GM18873 (cell line): ENCODE results near the gene WDR13.

Source experiments
- ATAC-seq: cut with Tn5 transposase; IDR thresholded peaks from one replicate; pipeline ENCODE4 v1.9.1; 2021; ENCODE audit warnings: mild to moderate bottlenecking, moderate library complexity, moderate number of reproducible peaks; ENCODE audit not compliant: unreplicated experiment, low FRiP score

The WDR13 gene

DNA sequence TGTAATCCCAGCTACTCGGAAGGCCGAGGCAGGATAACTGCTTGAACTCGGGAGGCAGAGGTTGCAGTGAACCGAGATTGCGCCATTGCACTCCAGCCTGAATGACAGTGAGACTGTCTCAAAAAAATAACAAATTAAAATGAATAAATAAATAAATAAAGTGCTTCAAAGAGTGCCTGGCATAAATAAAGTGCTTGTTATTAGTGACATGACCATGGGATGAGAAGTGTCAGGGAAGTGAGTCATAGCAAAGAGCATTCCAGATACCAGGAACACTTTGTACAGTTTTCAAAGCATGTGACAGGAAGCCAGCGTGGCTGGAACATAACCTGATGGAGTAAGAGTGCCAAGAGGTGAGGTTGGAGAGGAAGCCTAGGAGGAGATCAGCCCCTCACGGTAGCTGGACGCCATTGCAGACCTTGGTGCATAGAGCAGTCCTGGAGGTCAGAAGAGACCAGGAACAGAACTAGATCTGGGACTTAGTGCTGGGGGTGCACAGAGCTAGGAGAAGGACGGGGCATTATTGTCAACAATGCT lies 6.0 kb upstream of the WDR13 start:
- no peak for ATAC-seq

DNA sequence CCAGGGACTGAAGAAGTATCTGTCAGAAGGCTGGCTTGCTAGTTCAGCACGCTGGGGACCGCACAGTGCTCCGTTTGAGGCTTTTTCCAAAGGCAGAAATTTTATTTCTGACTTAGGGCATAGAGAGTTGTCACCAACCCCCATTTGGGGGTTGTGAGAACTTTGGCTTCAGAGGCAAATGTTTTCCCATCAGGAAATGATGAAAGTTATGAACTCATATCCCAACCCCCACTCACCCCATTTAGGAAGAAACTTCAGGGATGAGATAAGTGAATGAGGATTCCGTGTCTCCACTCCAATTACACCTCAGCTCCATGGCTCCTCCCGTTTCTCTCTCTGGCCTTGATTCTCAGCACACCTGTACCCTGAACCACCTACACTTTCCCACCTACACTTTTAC lies 4.3 kb upstream of the WDR13 start:
- no peak for ATAC-seq

DNA sequence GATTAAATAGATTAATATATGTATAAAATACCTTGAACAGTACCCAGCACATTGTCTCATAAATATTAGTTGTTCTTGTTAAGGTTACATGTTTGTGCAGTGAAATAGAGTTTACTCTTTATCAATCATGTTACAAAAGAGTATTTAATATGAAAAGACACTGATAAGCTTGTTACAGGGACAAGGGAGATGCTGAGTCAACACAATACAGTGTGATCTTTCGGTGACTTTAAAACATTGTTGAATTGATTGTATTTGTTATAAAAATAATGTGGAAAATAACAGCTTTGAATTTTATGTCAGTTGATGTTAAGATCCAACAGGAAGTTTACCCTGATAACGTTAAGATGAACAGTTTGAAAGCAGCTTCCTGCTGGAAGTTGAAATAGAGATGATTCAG lies 1.4 kb upstream of the WDR13 start:
- no peak for ATAC-seq

DNA sequence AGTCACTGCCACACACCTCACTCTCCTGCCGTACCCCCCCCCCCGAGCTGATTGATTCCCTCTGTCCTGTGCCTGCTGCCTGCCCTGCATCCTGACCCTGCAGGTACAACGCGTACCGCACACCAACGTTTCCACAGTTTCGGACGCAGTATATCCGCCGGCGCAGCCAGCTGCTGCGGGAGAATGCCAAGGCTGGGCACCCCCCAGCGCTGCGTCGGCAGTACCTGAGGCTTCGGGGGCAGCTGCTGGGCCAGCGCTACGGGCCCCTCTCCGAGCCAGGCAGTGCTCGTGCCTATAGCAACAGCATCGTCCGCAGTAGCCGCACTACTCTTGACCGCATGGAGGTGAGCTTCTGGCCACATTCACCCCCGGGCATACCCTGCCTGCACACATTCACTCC lies 1.3 kb downstream of the WDR13 start:
- no peak for ATAC-seq

DNA sequence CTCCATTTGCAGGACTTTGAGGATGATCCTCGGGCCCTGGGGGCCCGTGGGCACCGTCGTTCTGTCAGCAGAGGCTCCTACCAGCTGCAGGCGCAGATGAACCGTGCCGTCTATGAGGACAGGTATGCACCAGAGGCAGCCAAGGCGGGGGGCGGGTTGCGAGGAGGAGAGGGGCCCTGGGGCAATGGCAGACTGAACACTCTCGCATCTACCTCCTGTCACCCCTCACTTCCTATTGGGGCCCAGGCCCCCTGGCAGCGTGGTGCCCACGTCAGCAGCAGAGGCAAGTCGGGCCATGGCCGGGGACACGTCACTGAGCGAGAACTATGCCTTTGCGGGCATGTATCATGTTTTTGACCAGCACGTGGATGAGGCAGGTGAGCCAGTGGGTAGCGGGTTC lies 2.0 kb downstream of the WDR13 start:
- ATAC-seq = no peak

DNA sequence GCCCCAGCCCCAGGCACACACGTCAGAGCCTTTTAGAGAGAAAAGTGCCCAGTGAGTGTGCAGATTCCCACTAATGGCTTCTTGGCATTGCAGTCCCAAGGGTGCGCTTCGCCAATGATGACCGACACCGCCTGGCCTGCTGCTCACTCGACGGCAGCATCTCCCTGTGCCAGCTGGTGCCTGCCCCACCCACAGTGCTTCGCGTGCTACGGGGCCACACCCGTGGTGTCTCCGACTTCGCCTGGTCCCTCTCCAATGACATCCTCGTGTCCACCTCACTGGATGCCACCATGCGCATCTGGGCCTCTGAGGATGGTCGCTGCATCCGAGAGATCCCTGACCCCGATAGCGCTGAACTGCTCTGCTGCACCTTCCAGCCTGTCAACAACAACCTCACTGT lies 2.9 kb downstream of the WDR13 start:
- no peak for ATAC-seq

DNA sequence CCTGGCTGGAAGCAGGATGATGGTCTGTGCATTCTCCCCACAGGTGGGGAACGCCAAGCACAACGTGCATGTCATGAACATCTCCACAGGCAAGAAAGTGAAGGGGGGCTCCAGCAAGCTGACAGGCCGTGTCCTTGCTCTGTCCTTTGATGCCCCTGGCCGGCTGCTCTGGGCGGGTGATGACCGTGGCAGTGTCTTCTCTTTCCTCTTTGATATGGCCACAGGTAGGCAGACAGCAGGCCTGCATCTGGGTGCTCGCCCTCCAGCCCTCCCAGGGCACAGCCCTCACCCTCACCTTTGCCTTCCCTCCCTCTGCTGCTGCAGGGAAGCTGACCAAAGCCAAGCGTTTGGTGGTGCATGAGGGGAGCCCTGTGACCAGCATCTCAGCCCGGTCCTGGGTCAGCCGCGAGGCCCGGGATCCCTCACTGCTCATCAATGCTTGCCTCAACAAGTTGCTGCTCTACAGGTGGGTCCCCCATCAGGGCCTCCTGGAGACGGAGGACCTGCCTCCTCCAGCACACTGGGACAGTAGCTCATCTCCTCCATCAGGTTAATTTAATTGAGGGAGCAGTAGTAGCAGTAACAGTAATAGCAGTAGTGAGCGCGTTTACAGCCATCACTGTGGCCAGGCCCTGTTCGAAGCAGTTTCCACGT lies 4.6 kb downstream of the WDR13 start:
- ATAC-seq = no peak

DNA sequence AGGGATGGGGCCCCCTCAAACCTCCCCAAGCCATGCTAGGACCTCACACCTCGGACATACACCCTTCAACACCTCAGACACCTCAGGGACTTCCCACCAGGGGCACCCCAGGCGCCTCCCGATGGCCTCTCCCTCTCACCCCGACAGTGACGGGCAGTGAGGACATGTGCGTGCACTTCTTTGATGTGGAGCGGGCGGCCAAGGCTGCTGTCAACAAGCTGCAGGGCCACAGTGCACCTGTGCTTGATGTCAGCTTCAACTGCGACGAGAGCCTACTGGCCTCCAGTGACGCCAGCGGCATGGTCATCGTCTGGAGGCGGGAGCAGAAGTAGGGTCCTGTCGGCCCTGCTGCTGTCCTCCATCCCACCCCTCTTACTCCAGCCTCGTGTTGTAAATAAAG lies 7.4 kb downstream of the WDR13 start:
- no peak for ATAC-seq

DNA sequence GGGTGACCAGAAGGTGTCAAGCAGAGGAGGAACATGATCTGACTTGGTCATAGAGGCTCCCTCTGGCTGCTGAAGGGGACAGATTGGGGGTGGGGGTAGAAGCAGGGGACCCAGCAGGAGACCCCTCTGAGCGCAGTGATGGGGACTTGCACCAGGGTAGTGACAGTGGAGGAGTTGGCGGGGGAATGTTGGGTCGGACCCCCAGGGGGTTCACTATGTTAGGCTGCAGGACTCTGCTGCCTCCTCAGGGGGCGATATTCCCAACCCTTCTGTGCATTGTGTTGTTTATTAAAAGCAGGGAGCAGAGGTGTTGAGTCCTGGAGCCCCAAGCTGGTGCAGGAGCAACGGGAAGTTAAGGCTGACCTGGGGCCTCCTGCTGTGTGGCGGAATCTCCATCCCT lies 8.8 kb downstream of the WDR13 start:
- ATAC-seq = no peak

DNA sequence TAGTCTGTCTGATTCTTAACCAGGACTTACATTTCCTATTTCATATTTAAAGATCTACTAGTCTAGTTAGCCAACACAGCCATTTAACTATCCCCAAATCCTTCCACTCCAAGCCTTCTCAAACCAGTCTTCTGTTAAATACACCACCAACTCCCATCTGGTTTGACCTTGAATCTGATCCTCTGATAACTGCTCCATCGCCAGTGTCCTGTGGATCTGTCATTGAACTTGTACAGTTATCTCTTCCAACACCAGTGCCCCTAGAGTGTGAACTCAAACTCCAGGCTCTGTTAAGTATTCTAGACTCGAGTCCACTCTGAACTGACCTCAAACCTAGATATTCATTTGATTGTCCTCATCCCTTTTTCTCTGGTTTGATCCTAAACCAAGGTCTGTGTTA lies 14.4 kb downstream of the WDR13 start:
- ATAC-seq = no peak

DNA sequence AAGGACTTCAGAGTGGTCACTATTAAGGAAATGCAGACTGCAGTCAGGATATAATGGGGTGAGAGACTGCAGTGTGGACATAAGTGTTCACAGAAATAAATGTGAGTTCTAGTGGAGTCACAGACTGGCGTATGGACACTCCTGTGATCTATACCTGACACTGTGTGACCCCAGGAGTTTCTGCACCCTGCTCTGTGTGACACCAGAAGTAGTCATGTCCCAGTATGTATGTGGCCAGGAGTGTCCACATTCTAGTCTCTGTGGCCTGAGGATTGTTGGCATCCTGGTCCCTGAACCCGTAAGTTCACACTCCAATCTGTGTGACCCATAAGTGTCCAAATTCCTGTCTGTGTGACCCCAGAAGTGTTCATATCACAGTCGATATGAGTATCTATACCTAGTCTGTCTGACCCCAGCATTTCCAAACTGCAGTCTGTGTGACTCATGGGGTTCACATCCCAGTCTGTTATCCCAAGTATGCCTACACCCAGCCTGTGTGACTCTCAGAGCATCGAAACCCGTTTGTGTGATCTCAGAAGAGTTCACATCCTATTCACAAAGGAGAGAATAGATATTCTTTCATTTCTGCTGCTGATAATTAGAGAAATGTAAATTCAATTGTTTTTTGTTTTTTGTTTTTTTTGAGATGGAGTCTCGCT lies 16.3 kb downstream of the WDR13 start:
- no peak for ATAC-seq

DNA sequence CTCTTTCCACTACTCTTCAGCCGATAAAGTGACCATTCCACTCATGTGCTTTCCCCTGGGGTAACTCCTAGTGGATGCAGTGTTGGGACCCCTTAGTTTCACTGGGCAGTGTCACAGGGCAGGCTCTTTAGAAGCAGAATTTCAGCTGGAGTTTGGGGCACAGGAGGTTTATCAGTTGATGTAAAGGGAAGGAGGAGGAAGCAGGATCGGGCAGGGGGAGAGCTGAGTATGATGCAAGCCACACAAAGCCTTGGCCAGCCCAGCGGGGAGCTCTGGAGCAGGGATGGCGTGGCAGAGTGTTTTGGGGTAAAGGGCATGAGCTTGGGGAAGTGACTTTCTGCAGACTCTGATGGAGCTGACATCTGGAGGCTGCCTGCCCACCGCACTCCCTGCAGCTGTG lies 19.3 kb downstream of the WDR13 start:
- no peak for ATAC-seq

DNA sequence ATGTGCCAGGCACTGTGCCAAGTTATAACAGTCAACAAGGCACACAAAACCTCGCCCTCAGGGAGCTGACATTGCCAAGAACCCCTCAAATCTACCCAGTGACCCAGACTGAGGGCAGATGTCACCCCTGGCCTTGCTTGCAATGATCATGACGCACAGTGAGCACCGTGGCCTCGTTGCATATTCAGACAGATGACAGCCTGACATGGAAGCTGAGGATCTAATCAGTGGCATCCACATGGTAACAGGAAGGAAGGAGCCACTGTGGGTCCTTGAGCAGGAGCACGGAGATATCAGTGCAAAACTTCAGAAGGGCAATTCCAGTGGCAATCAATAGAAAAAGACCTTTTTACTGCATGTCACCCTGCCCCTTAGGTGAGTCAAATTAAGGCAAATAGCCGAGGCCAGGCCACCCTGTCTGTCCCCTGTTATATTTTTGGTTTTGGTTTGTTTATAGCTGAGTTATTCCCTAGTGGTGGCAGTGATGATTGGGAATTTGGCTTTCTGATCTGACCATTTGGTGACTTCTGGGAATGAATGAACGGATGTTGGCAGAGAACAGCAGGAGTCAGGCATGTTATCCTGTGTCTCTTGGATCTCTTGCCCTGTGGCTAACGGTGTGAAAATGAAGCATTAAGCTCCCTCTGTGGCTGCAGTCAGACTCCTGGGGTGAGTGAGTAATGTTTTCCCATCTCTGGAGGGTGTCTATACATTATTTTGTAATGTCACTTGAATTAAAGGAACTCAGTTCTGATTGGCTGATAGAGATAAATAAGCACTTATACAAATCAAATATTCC lies 20.4 kb downstream of the WDR13 start:
- no peak for ATAC-seq

DNA sequence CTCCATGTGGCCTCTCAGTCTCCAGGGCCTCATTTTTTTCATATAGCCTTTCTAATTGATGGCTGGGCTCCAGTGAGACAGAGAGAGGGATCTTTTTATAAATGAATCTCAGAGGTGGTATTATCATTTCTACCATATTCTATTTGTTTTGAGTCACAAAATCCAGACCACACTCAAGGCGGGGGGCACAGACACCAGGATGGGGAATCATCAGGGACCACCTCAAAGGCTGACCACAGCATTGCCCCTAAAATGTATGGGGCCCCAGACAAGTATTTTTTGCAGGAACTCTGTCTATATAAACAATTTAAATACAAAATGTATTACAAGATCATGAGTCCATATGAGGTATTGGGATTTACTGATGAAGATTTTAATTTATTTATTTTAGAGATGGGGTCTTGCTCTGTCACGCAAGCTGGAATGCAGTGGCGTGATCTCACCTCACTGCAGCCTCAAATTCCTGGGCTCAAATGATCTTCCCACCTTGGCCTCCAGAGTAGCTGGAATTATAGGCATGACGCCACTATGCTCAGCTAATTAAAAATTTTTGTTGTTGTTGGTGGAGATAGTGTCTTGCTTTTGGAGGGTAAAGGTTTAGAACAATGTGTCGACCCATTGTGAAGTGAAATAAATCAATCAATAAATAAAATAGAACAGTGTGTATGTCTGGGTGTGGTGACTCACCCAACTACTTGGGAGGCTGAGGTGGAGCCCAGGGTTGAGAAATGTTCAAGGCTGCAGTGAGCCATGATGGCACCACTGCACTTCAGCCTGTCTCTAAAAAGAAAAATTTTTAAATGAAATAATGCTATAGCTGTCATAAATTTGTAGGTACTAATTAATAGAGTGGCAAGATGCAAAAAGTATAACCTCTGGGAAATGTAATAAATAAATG lies 29.4 kb downstream of the WDR13 start:
- no peak for ATAC-seq

DNA sequence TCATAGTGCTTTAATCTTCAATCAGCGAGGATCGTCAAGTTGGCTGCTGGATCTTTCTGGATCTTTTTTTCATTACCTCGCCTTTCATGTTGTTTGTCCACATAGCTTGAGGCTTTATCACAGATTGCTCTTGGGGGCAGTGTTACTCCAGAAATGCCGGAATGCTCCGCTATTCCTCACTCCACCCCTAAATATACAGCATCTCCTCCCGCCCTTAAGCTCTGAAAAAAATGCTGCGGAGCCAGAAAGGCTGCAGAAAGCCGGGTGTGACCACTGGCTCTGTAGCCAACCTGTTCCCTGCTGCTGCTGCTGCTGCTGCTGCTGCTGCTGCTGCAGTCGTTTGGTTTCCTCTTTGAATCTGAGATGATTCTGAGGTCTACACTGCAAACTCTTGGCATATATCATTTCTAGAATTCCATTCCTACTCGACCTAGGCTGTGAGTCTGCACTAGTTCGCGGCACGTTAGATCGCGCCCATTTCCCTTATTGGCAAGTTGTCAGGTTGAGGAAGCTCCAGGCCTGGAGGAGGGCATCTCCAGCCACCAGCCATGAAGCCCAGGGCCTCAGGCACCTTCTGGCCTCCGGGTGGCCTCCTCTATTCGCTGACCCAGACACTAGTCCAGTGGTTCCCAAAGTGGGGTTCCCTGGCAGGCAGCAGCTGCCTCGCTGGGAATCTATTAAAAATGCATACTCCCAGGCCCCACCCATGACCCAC lies 34.2 kb downstream of the WDR13 start:
- no peak for ATAC-seq

DNA sequence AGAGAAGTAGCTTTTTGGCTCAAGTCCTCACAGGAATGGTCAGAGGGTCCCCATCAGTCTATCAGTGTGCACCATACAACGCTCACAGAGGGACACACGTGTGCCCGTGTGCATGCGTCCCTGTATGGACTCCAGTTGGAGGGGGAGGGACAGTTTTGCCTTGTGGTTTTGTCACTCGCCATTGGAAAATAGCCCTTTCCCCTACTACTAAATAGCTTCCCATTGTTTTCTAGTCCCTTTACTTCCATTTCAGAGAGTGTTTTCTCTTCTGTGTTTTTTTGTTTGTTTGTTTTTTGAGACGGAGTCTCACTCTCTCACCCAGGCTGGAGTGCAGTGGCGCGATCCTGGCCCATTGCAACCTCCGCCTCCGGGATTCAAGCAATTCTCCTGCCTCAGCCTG lies 34.9 kb downstream of the WDR13 start:
- no peak for ATAC-seq

DNA sequence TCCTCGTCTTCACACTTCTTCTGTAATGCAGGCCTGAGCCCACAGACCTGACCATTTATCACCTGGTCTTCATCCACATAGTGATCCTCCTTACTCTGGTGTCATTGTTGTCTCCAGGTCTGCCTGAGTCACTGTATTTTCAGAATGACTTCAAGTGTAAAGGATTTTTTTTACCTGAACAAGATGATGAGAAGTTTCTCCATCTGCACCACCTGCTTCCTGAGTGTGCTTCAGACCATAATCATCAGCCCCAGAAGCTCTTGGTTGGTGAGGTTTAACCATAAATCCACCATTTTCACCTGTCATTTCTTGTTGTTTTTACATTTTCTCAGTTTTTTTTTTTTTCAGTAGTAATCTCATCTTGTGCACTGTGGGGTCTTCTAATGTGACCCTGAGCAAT lies 39.0 kb downstream of the WDR13 start:
- ATAC-seq = no peak

DNA sequence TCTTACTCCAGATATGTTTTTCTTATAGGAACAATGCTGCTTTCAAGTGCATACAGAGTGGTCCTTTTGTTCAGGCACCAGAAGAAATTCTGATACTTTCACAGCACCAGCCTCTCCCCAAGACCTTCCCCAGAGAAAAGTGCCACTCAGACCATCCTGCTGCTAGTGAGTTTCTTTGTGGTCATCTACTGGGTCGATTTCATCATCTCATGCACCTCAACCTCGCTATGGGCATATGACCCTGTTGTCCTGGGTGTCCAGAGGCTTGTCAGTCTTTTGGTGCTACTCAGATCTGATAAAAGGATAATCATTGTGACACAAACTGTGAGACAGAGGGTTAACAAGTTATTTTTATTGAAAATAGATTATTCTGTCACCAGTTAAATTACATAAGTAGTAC lies 39.5 kb downstream of the WDR13 start:
- no peak for ATAC-seq

DNA sequence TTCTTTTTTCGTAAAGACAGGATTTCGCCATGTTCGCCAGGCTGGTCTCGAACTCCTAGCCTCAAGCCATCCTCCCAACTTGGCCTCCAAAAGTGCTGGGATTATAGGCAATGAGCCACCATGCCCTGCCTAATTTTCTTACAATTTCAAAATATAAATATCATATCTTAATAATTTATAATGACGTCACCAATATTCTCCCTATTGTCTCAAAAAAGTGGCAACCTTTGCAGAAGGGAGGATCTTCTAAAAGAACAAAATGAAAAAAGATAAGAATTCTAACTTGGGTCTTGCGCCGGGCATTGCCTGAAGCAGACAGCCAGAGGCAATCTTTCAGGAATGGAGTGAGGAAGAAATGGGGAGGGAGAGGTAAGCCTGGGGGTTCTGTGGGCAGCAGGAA lies 48.4 kb downstream of the WDR13 start:
- ATAC-seq = no peak

DNA sequence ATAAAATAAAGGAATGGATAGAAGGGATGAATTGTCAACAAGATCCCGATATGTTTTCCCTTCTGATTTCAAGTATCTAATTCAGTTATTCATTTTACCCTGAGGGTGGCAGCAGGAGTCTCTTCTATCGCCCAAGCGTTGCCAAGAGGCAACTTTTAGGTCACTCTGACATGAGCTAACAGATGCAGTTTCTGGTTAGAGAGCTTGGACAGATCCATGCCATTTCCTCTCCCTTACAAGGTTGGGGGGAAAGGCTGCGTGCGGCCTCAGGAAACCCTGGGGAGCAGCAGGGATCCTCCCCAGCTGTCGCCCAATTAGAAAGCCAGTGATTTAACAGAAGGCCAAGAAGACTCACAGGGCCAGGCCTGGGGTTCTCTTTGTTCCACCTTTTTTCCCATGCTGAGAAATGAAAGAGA lies 51.1 kb downstream of the WDR13 start:
- ATAC-seq = no peak
